M059J (cell line): ENCODE results near the gene CAMSAP1. TPM values are rescaled to one million over a fixed set of nuclear protein-coding genes. Genes with fewer than 3 reads are reported as not detected.

Experiments used
- DNase-seq: peaks from one replicate; pipeline ENCODE4 v3.0.0-alpha.2; 2012; ENCODE audit warnings: low read depth
- total RNA-seq: library from RNA; depleted of rRNA; stranded (reverse); fragments of >200 nt; shearing (Covaris generic); gene quantifications from 2 replicates; pipeline ENCODE4 v1.2.3, GENCODE V29; 2014

The CAMSAP1 gene
- total RNA-seq, 1 experiment from 2014 or later, result 21.5 TPM

DNA sequence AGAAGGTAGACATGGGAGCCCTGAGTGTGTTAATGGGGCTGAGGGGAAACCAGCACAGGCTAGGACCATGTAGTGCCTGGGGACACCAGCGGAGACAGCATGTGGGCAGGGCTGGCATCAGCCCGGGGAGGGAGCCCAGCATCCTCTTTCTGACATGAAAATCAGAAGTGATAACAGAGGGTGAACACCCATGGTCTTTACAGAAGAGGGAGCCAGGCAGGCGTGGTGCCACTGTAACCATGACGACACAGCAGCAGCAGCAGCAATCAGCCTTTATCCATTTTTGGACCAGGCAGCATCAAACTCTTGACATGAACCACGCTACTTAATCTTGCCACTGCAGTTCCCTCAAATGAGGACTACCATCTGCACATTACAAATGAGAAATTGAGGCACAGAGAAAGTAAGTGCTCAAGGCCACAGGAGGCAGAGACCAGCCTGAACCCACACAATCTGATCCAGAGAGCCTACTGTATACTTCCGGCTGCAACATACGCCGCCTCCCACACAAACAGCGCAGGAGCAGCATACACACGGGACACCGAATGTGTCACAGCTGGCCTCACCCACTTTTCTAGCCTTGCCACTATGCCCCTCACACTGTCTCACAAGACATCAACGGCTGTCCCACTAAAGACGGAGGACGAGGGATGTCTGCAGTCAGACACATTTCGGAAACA is 23.8 kb downstream of the CAMSAP1 start:
- no peak for DNase-seq

DNA sequence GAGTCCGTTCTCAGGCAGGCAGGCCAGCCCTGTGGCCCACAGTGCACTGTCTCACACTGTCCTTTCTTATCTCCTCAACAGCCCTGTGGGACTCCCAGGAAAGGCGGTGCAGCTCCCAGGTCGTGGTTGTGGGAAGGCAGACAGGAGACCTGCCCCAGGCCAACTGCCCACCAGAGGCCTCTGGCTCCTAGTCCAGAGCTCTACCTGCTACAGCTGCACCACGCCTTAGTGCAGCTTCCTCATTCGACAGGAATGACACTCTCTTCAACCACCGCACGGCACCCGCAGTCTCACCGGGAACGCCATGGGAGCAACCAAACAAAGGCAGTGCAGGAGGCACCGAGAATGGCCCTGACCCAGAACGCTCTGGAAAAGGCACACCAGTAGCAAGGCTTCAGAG is 25.3 kb downstream of the CAMSAP1 start:
- no peak for DNase-seq

DNA sequence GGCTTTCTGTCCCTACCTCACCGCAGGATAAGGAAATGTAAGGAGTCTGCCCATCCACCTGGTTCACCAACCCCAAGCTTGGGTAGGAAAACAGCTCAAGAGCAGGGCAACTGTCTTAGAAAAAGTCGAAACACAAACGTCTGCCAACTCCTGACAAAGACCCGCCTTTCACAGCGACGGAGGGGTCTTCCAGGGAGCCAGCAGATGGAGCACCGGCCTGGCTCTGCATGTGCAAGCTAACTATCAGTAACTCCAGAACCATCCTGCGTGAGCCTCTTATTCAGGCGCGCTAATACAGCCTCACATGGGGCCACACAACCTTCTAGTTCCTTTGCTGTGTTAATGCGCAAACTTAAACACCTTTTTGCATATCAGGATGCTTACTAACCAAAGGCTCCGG is 26.9 kb downstream of the CAMSAP1 start:
- DNase-seq, result no peak

DNA sequence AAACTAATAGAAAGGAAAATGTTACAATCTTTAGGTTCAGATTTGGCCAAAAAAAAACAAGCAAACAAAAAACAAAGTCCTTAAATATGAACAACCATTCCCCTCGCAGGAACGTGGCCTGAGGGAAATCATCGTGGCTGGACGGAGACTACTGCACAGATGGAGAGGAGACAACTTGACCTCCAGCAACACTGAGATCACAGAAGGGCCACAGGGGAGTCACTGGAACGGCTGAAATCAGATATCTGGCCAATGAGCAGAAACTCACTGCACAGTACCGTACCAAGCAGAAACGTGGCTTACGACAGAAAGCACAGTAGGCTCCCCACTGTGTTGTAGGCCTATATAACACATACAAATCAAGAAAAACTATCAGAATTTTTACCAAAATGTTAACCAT is 27.7 kb downstream of the CAMSAP1 start:
- no peak for DNase-seq

- DNase-seq, result no peak
Measured at GRCh38 chr9:135879237-135879601, 28.1 kb downstream of the CAMSAP1 start.

DNA sequence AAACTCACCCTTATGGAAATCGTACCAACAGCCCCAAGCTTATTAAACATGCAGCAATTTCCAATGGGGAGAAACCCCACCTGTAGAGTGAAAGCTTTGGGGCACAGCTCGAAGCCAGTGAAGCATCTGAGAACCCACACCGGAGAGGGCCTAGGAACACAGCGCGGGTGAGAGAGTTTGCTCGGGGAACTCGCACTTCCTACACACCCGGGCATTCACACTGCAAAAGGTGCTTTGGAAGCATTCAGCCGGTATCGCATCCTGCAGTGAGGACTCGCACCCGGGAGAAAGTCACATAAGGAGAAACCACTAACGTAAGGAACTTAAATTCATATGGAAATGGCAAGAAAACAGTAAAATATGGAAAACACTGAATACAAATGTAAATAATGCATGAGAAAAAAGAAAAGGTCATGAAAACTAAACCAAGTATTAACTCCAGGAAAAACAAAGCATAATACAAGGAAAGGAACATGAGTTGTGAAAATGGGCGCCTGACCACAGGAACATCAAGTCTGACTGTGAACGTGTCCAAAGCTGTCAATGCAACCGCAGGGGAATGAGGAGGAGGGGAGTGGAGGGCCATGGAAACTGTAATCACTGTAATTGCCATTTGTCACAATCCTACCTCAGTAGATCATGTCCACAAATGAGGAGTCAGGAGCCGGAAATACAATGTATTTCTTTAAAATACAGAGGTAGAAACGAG is 28.7 kb downstream of the CAMSAP1 start:
- no peak for DNase-seq

DNA sequence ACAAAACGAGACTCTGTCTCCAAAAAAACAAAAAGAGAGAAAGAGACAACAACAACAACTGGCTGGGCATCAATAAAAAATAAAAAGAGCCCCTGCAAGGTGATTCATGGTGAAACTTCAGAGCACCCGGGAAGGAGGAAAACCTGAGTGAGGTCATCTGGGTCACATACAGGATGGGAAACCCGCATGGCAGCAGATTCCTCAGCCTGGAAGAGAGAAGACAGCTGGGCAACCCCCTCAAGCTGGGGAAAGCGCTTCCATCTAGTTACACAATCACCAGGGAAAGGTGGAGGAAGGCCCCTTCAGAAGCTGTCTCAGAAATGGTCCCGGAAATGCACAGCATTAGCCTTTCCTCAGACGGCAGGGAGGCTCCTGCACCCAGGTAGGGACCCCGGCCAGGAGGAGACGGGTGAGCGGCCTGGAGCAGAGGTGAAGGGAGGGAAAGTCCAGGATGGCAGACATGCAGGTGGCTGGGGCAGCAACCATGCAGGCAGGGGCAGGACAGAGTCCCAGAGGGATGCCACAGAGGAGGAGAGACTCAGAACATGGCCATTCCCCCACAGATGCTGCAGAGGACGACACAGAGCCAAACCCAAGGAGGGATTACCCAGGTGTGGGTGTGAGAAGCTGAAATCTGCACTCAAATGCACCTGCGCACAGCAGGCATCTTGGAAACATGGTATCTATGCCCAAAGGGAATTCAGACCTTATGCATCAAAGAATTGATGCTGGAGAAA is 29.4 kb downstream of the CAMSAP1 start:
- DNase-seq, result no peak

DNA sequence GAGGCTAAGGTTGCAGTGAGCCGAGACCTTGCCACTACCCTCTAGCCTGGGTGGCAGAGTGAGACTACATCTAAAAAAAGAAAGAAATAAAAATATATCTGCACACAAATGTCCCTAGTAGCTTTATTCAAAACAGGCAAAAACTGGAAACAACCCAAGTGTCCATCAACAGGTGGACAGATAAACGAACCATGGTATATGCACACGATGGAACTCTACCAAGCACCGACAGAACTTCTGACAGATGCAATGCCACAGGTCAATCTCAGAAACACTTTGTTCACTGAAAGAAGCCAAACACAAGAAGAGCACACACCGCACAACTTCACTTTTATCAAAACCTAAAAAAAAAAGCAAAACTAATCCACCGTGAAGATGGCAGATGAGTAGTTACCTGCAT is 30.4 kb downstream of the CAMSAP1 start:
- DNase-seq, result no peak

DNA sequence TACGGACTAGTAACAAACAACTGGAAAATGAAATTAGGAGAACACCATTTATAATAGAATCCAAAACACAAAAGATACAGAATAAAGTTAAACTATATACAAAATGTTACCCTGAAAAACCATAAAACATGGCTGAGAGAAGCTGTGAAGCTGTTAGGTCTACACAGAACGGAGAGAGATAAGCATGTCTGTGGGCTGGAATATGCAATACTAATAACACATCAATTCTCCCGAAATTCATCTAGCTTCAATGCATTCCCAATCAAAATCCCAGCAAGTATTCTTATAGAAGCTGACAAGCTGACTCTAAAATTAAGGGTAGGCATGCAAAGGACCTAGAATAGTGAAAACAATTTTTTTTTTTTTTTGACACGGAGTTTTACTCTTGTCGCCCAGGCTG is 32.5 kb downstream of the CAMSAP1 start:
- no peak for DNase-seq

GRCh38 chr9:135869909-135870308 is 37.4 kb downstream of the CAMSAP1 start:
- no peak for DNase-seq

- DNase-seq, result no peak
Measured at GRCh38 chr9:135865531-135865930, 41.8 kb downstream of the CAMSAP1 start.

- DNase-seq, result peak; percentile 47
Measured at GRCh38 chr9:135864447-135865049, 42.8 kb downstream of the CAMSAP1 start.

DNA sequence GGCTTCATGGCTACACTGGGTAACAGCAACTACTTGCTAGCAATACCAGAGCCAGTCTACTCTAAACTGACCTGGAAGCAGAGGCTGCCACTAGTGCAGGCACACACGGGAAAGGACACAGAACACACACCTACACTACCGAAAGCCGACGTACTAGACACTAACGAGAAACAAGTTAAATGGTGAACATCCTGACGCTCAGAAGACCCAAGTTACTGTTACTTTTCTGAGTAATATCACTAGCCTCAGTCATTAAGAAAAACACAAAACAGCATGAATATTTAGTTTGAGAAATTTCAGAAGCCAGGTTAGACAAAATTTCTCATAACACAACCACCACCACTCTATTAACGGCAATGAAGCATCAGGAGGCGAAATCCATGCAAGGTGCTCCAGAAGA is 44.5 kb downstream of the CAMSAP1 start:
- no peak for DNase-seq

- peak; percentile 25 for DNase-seq
Measured at GRCh38 chr9:135858491-135859185, 48.7 kb downstream of the CAMSAP1 start.

- peak; percentile 14 for DNase-seq
Measured at GRCh38 chr9:135857843-135858242, 49.5 kb downstream of the CAMSAP1 start.

GRCh38 chr9:135857371-135857786 is 50.0 kb downstream of the CAMSAP1 start:
- DNase-seq, result peak; percentile 67

DNA sequence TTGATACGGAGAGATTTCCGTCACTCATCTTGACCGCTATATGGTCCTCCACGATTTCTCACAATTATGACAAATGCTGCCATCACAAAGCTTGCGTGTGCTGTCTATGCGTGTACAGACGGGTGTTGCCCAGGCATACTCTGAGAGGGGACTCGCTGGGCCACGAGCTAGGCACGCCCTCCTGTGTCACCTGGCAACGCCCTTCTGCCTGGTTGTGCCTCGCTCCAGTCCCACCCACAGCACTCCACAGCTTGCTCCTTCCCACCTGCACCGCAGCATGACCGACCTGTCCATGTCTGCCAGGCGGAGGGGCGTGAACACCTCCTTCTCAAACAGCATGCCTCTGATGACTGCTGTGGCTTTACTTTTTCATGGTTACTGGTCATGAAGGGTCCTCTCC is 55.6 kb downstream of the CAMSAP1 start:
- DNase-seq, result no peak

DNA sequence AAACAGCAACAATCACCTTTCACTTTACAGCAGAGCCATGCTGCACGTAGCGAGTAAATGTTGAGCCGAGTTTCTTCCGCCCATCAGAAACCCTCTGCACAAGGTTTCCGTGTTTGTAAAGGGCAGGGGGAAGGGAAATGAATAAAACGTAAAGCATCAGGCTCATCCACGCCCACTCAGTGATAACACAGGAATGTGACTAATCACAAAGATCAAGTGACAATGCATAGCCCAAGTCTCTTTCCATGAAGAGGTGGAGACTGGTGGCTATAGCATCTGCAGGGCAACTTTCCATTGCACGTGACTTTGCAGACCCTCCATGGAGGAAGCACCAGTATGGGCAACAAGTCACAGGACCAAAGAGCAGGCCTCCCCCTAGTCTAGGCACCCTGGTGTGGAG is 56.6 kb downstream of the CAMSAP1 start:
- no peak for DNase-seq

GRCh38 chr9:135849181-135849580 is 58.2 kb downstream of the CAMSAP1 start:
- DNase-seq, result no peak

DNA sequence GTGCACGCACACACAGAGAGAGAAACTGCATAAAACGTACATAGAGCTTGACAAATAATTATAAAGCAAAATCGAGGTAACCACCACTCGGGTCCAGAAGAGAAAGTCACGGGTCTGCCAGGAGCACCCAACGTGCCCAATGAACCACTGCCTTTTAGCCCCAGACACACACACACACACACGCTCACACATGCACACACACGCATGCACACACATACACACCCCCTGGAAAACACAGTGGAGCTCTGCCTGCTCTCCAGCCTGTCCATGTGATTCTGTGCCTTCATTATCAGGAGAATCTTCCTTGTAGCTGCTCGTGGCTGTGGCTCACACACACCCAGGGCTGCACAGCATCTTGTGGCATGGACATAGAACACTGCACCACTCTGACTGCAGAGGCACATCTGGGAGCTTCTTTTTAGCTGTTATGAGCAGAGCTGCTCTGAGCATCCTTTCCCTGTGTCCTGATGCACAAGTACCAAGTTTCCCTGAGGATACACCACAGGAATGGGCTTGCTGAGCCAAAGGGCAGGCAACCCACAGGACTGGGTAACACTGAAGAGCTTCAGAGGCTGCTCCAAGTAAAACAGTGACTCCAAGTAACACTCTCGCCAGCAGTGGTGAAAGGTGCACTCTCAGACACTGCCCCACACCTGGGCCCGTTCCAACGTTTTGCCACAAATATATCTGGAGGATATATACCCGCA is 58.9 kb downstream of the CAMSAP1 start:
- DNase-seq, result no peak

DNA sequence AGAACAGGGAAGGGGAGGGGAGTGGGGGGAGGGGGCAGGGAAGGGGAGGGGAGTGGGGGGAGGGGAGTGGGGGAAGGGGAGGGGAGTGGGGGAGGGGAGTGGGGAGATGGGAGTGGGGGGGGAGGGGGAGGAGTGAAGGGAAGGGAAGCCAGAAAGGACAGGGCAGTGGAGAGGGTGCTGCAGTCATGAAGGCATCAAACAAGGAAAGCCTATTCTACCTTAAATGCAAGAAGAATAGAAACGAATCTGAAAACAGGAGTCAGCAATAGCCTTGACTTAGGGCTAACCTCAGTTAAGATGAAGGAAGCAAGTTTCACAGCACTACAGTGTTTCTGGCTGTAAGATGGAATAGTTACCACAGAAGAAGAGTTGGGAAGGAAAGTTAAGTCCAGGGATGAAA is 59.5 kb downstream of the CAMSAP1 start:
- DNase-seq, result no peak
